WTC11 (cell line): ENCODE data around the gene NMB. TPM values are rescaled to one million over a fixed set of nuclear protein-coding genes. Genes with fewer than 3 reads are reported as not detected.
A peak's percentile ranks its signal among the peaks of the same experiment; 100 is the strongest.

Source experiments
- ATAC-seq: fragments of 200-7000 bp; cut with Tn5 transposase; 2 replicates; pipeline ENCODE4 v1.10.0; 2021; ENCODE audit warnings: mild to moderate bottlenecking, moderate library complexity
- CTCF ChIA-PET: fragments of 300-600 bp; sonication (Branson Sonifier 250); formaldehyde crosslinking; loops from one replicate; lab custom pipeline; 2021; ENCODE audit warnings: antibody characterized with exemption; lab: Charles Lee
- POLR2A ChIA-PET: fragments of 350-600 bp; sonication (Branson Sonifier 250); formaldehyde crosslinking; loops from one replicate; lab custom pipeline; 2021; ENCODE audit warnings: antibody characterized with exemption; lab: Charles Lee
- DNase-seq: peaks from one replicate; pipeline ENCODE4 v3.0.0; 2021; ENCODE audit warnings: low spot score
- H3K27ac Mint-ChIP-seq: 2 replicates; pipeline ENCODE4 v1.8.0; 2021; ENCODE audit warnings: mixed read lengths
- H3K27me3 Mint-ChIP-seq: 2 replicates; pipeline ENCODE4 v1.8.0; 2021; ENCODE audit warnings: low read depth, mild to moderate bottlenecking, moderate library complexity, mixed read lengths
- H3K36me3 Mint-ChIP-seq: 2 replicates; pipeline ENCODE4 v1.8.0; 2021; ENCODE audit warnings: mixed read lengths
- H3K4me1 Mint-ChIP-seq: 2 replicates; pipeline ENCODE4 v1.8.0; 2022; ENCODE audit warnings: mixed read lengths
- H3K4me3 Mint-ChIP-seq: 2 replicates; pipeline ENCODE4 v1.8.0; 2021; ENCODE audit warnings: mild to moderate bottlenecking, moderate library complexity, mixed read lengths
- H3K9me3 Mint-ChIP-seq: 2 replicates; pipeline ENCODE4 v1.8.0; 2021; ENCODE audit warnings: mixed read lengths
- AR ChIP-seq: fragments of 250-450 bp; sonication (Bioruptor Pico); IDR thresholded peaks from 2 replicates; pipeline ENCODE4 v1.9.0; 2021; ENCODE audit warnings: mild to moderate bottlenecking
- ATF1 ChIP-seq: sonication (generic); formaldehyde crosslinking; IDR thresholded peaks from 2 replicates; pipeline ENCODE4 v1.8.1; 2023; ENCODE audit warnings: mild to moderate bottlenecking, moderate library complexity, missing genetic modification reagents
- FOXP1 ChIP-seq: sonication (generic); formaldehyde crosslinking; IDR thresholded peaks from 2 replicates; pipeline ENCODE4 v1.8.0; 2022; ENCODE audit warnings: missing genetic modification reagents, mild to moderate bottlenecking, moderate library complexity, borderline replicate concordance
- JUN ChIP-seq: sonication (generic); formaldehyde crosslinking; IDR thresholded peaks from 2 replicates; pipeline ENCODE4 v1.8.0; 2023; ENCODE audit warnings: mild to moderate bottlenecking, missing genetic modification reagents
- SOX15 ChIP-seq: fragments of 250-450 bp; sonication (Bioruptor Pico); IDR thresholded peaks from 2 replicates; pipeline ENCODE4 v1.9.0; 2021; ENCODE audit warnings: mild to moderate bottlenecking
- TEAD4 ChIP-seq: sonication (generic); formaldehyde crosslinking; IDR thresholded peaks from 2 replicates; pipeline ENCODE4 v1.8.0; 2022; ENCODE audit warnings: mild to moderate bottlenecking, missing genetic modification reagents
- ZNF138 ChIP-seq: sonication (generic); formaldehyde crosslinking; conservative IDR thresholded peaks from 2 replicates; pipeline ENCODE4 v1.8.1; 2022; ENCODE audit warnings: mild to moderate bottlenecking, moderate library complexity, missing genetic modification reagents
- ZNF281 ChIP-seq: sonication (generic); formaldehyde crosslinking; IDR thresholded peaks from 2 replicates; pipeline ENCODE4 v1.8.0; 2023; ENCODE audit warnings: mild to moderate bottlenecking, missing genetic modification reagents
- ZNF423 ChIP-seq: fragments of 250-450 bp; sonication (Bioruptor Pico); IDR thresholded peaks from 2 replicates; pipeline ENCODE4 v2.1.2; 2022; ENCODE audit warnings: mild to moderate bottlenecking, moderate library complexity
- total RNA-seq: library from RNA; stranded (reverse); gene quantifications from 3 replicates; pipeline ENCODE4 v1.2.3, GENCODE V29; 2021
- TF ChIP-seq, protein P1 (sequence below): sonication (generic); formaldehyde crosslinking; IDR thresholded peaks from 2 replicates; pipeline ENCODE4 v1.8.1; 2023; ENCODE audit warnings: mild to moderate bottlenecking, missing genetic modification reagents, borderline replicate concordance

Gene NMB
- total RNA-seq, 1 experiment from 2014 or later: 14.9 TPM

DNA sequence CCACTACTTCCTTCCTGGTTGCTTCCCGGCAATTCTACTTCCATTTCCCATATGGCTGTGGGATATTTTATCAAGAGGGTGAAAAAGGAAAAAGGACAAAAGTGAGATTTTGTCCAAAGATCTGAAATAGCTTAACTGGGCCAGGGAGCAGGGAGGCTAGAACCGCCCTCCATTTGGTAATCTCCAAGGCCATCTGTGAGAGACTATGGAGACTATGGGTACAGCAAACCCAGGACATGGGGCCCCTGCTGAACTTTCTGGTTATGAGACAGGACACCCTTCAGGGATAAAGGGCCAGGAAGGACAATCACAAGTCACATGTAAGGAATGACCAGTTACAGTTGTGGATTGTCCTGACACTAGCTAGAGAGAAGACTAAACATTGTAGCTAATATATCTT lies 32.9 kb downstream of the NMB start:
- H3K27ac Mint-ChIP-seq: peak overlapping the region; percentile 48
- peaks cover 31% of the 10 kb centered on the region for H3K9me3 Mint-ChIP-seq
- ChIA-PET POLR2A (interaction anchor here (1.3 kb wide), 1 partner anchor 29 kb away, joined by 3 read pairs; the partner anchor contains the start of gene WDR73), CTCF (interaction anchor here (0.9 to 2.1 kb wide), 6 partner anchors 12 to 54 kb away, joined by 3 to 6 read pairs (median 4); no protein-coding TSS in a partner anchor)
- H3K27me3 Mint-ChIP-seq: peaks cover 8% of the 10 kb centered on the region
- no peak overlapping the region for H3K4me3 Mint-ChIP-seq
- TF ChIP-seq ATF1: no peak
- TF ChIP-seq JUN (CRISPR knock-in tag): no peak
- no peak for TF ChIP-seq TEAD4 (CRISPR knock-in tag)
- no peak for TF ChIP-seq SOX15 (CRISPR knock-in tag)
- TF ChIP-seq AR (CRISPR knock-in tag): no peak
- TF ChIP-seq ZNF281 (CRISPR knock-in tag): no peak
- peaks cover 17% of the 10 kb centered on the region for H3K4me1 Mint-ChIP-seq
- DNase-seq (no peak), ATAC-seq (no peak)
- H3K36me3 Mint-ChIP-seq: peaks cover 56% of the 10 kb centered on the region

GRCh38 chr15:84624359-84624758 lies 33.6 kb downstream of the NMB start:
- peaks cover 11% of the 10 kb centered on the region for H3K4me1 Mint-ChIP-seq
- peaks cover 39% of the 10 kb centered on the region for H3K9me3 Mint-ChIP-seq
- TF ChIP-seq ZNF281 (CRISPR knock-in tag) (no peak), ZNF423 (CRISPR knock-in tag) (no peak), FOXP1 (no peak), ZNF138 (CRISPR knock-in tag) (no peak)
- TF ChIP-seq, protein P1, sequence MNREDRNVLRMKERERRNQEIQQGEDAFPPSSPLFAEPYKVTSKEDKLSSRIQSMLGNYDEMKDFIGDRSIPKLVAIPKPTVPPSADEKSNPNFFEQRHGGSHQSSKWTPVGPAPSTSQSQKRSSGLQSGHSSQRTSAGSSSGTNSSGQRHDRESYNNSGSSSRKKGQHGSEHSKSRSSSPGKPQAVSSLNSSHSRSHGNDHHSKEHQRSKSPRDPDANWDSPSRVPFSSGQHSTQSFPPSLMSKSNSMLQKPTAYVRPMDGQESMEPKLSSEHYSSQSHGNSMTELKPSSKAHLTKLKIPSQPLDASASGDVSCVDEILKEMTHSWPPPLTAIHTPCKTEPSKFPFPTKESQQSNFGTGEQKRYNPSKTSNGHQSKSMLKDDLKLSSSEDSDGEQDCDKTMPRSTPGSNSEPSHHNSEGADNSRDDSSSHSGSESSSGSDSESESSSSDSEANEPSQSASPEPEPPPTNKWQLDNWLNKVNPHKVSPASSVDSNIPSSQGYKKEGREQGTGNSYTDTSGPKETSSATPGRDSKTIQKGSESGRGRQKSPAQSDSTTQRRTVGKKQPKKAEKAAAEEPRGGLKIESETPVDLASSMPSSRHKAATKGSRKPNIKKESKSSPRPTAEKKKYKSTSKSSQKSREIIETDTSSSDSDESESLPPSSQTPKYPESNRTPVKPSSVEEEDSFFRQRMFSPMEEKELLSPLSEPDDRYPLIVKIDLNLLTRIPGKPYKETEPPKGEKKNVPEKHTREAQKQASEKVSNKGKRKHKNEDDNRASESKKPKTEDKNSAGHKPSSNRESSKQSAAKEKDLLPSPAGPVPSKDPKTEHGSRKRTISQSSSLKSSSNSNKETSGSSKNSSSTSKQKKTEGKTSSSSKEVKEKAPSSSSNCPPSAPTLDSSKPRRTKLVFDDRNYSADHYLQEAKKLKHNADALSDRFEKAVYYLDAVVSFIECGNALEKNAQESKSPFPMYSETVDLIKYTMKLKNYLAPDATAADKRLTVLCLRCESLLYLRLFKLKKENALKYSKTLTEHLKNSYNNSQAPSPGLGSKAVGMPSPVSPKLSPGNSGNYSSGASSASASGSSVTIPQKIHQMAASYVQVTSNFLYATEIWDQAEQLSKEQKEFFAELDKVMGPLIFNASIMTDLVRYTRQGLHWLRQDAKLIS (CRISPR knock-in tag): no peak
- POLR2A ChIA-PET: interaction anchor here (0.7 to 1.3 kb wide), 2 partner anchors 29 to 76 kb away, joined by 3 read pairs; partner anchors contain the start of gene WDR73
- H3K36me3 Mint-ChIP-seq: peaks cover 64% of the 10 kb centered on the region
- H3K4me3 Mint-ChIP-seq: no peak overlapping the region
- ATAC-seq (no peak), DNase-seq (no peak)
- peaks cover 8% of the 10 kb centered on the region for H3K27me3 Mint-ChIP-seq
- H3K27ac Mint-ChIP-seq: peak overlapping the region; percentile 48
- CTCF ChIA-PET: interaction anchor here (0.7 to 2.1 kb wide), 5 partner anchors 10 to 54 kb away, joined by 3 to 6 read pairs (median 4); no protein-coding TSS in a partner anchor
